A549 (cell line): Measurements from ENCODE around the gene SCT.

Experiments
- CEBPB ChIP-seq, 2 experiments: fragments of >200 bp in 1 of 2; sonication (Bioruptor Twin) in 1 of 2; formaldehyde crosslinking in 1 of 2; IDR thresholded peaks; 2 replicates each; pipeline ENCODE4 v1.6.1; 2012 to 2016
- NR3C1 ChIP-seq: fragments of >200 bp; sonication (Bioruptor Twin); formaldehyde crosslinking; IDR thresholded peaks from 3 replicates; pipeline ENCODE4 v1.6.1; 2017
- POLR2A ChIP-seq: IDR thresholded peaks from 2 replicates; pipeline ENCODE4 v1.6.1; 2012; ENCODE audit warnings: mild to moderate bottlenecking, low read length
- RAD21 ChIP-seq, 2 experiments: fragments of >200 bp in 1 of 2; sonication (Bioruptor Twin) in 1 of 2; formaldehyde crosslinking in 1 of 2; IDR thresholded peaks in 1 of 2; conservative IDR thresholded peaks in 1 of 2; 2 replicates in 1 of 2; 3 replicates in 1 of 2; pipeline ENCODE4 v1.6.1; 2012 to 2018; ENCODE audit warnings: inconsistent platforms in 1 of 2
- REST ChIP-seq: fragments of 200-600 bp; sonication (generic); IDR thresholded peaks from 2 replicates; pipeline ENCODE4 v1.6.1; 2016; ENCODE audit warnings: antibody characterized with exemption, mild to moderate bottlenecking, moderate library complexity
- ZFP36 ChIP-seq: fragments of 450-650 bp; IDR thresholded peaks from 2 replicates; pipeline ENCODE4 v1.6.1; 2014; ENCODE audit warnings: borderline replicate concordance; ENCODE audit not compliant: partially characterized antibody

GRCh38 chr11:665704-666281 lies 38.8 kb upstream of the SCT start:
- no peak for TF ChIP-seq REST
- TF ChIP-seq ZFP36: no peak
- TF ChIP-seq CEBPB (IDR thresholded peaks at IDR 0.05): no peak
- TF ChIP-seq POLR2A: no peak
- TF ChIP-seq RAD21 (conservative IDR thresholded peaks at IDR 0.05 in 1 of 2, IDR thresholded peaks at IDR 0.05 in 1 of 2): no peak
- no peak for TF ChIP-seq NR3C1
